Measurements from ENCODE around the gene TUFM. TPM values are rescaled to one million over a fixed set of nuclear protein-coding genes. Genes with fewer than 3 reads are reported as not detected.

Gene TUFM
- total RNA-seq, 1 experiment from 2014 or later, result 361 TPM

- Histone ChIP-seq H4K20me1 (ENCODE audit: insufficient read depth) (no peaks in the 10 kb centered on the region), H3K4me1 (ENCODE audit: control insufficient read depth in 1 of 2, insufficient read depth in 2 of 2, low read length in 2 of 2) (no peaks in the 10 kb centered on the region), H3K79me2 (ENCODE audit: insufficient read depth, low read length) (no peaks in the 10 kb centered on the region; the same call in 1 of the 2 replicates), H2AFZ (ENCODE audit: low read depth, low read length, poor library complexity, severe bottlenecking) (no peak overlapping the region), H3K4me2 (ENCODE audit: low read length) (no peak overlapping the region), H3K36me3 (ENCODE audit: control insufficient read depth in 1 of 2, insufficient read depth in 2 of 2, low read length in 2 of 2) (peaks cover 22 to 26% of the 10 kb centered on the region in 2 experiments), H3K9me3 (ENCODE audit: control insufficient read depth in 1 of 2, insufficient read depth in 1 of 2, low read depth in 1 of 2, low read length in 2 of 2) (no peaks in the 10 kb centered on the region), H3K27me3 (ENCODE audit: insufficient read depth, low read length) (no peaks in the 10 kb centered on the region), H3K4me3 (replicated peaks in 1 of 2; ENCODE audit: low read depth in 1 of 2, low read length in 2 of 2) (no peak overlapping the region), H3K9ac (ENCODE audit: low read length) (no peak overlapping the region), H3K27ac (ENCODE audit: low read depth, low read length) (no peak overlapping the region), H3K9me2 (ENCODE audit: insufficient read depth) (no peaks in the 10 kb centered on the region)
- BruUV-seq (replicated peaks), result no TSS peak
- TF ChIP-seq ZNF274 (IDR thresholded peaks at IDR 0.05; ENCODE audit: low read depth, low read length) (no peak), POLR2A (IDR thresholded peaks at IDR 0.05; ENCODE audit: borderline replicate concordance, extremely low read depth, insufficient read depth, insufficient read length) (no peak), ATF3 (IDR thresholded peaks at IDR 0.05) (no peak), MAX (IDR thresholded peaks at IDR 0.05) (no peak), CTCF (IDR thresholded peaks at IDR 0.05 in 2 of 3, conservative IDR thresholded peaks at IDR 0.05 in 1 of 3; ENCODE audit: borderline replicate concordance in 1 of 3, insufficient read depth in 1 of 3, low read depth in 2 of 3, low read length in 2 of 3) (no peak), RAD21 (IDR thresholded peaks at IDR 0.05; ENCODE audit: low read depth) (no peak)
- CTCF ChIA-PET, result interaction anchor here (1.1 kb wide), 1 partner anchor 72 kb away, joined by 6 read pairs; no protein-coding TSS in a partner anchor
- POLR2A ChIA-PET, result no interaction called here
- intact Hi-C loops (cut with micrococcal nuclease), result no loop called here
- DNase-seq (ENCODE audit: low read depth, low spot score), result no peak
- RAD21 ChIA-PET (ENCODE audit: low non-redundant PET in 1 of 2, low total read pairs in 2 of 2, uncharacterized antibody in 2 of 2, unreplicated experiment in 2 of 2), result no interaction called here
- ATAC-seq, result no peak
These were observed 26.8 kb upstream of the TUFM start for GRCh38 chr16:28872952-28873351.

- Histone ChIP-seq H3K9me3 (ENCODE audit: control insufficient read depth in 1 of 2, insufficient read depth in 1 of 2, low read depth in 1 of 2, low read length in 2 of 2) (no peaks in the 10 kb centered on the region), H3K9ac (ENCODE audit: low read length) (no peak overlapping the region), H2AFZ (ENCODE audit: low read depth, low read length, poor library complexity, severe bottlenecking) (no peak overlapping the region), H4K20me1 (ENCODE audit: insufficient read depth) (no peaks in the 10 kb centered on the region), H3K36me3 (ENCODE audit: control insufficient read depth in 1 of 2, insufficient read depth in 2 of 2, low read length in 2 of 2) (peaks cover 27 to 31% of the 10 kb centered on the region in 2 experiments), H3K4me2 (ENCODE audit: low read length) (no peak overlapping the region), H3K4me1 (ENCODE audit: control insufficient read depth in 1 of 2, insufficient read depth in 2 of 2, low read length in 2 of 2) (peaks cover 9 to 11% of the 10 kb centered on the region in 2 experiments; a peak in 3 of 4 replicates), H3K9me2 (ENCODE audit: insufficient read depth) (no peaks in the 10 kb centered on the region), H3K4me3 (replicated peaks in 1 of 2; ENCODE audit: low read depth in 1 of 2, low read length in 2 of 2) (no peak overlapping the region), H3K27me3 (ENCODE audit: insufficient read depth, low read length) (no peaks in the 10 kb centered on the region), H3K79me2 (ENCODE audit: insufficient read depth, low read length) (peaks cover 32% of the 10 kb centered on the region), H3K27ac (ENCODE audit: low read depth, low read length) (no peak overlapping the region)
- ChIA-PET RAD21 (ENCODE audit: low non-redundant PET in 1 of 2, low total read pairs in 2 of 2, uncharacterized antibody in 2 of 2, unreplicated experiment in 2 of 2) (no interaction called here), CTCF (no interaction called here), POLR2A (interaction anchor here (0.6 kb wide), 1 partner anchor 25 kb away, joined by 3 read pairs; no protein-coding TSS in a partner anchor)
- BruUV-seq (replicated peaks), result no TSS peak
- ATAC-seq (no peak), DNase-seq (ENCODE audit: low read depth, low spot score) (no peak)
- intact Hi-C loops (cut with micrococcal nuclease), result no loop called here
- TF ChIP-seq ZFX (IDR thresholded peaks at IDR 0.05) (no peak), YY1 (IDR thresholded peaks at IDR 0.05; ENCODE audit: extremely low read depth, insufficient replicate concordance, low read depth, low read length) (no peak), SIN3A (IDR thresholded peaks at IDR 0.05; ENCODE audit: low read depth) (no peak), POLR2AphosphoS5 (IDR thresholded peaks at IDR 0.05; ENCODE audit: low read depth, low read length) (no peak), CBX3 (IDR thresholded peaks at IDR 0.05; ENCODE audit: low read depth) (no peak), SP1 (IDR thresholded peaks at IDR 0.05; ENCODE audit: low read depth) (no peak), POLR2A (IDR thresholded peaks at IDR 0.05; ENCODE audit: borderline replicate concordance, extremely low read depth, insufficient read depth, insufficient read length) (no peak), SRF (IDR thresholded peaks at IDR 0.05; ENCODE audit: low read depth) (no peak), TCF7L2 (IDR thresholded peaks at IDR 0.05; ENCODE audit: borderline replicate concordance, extremely low read depth, insufficient read depth, insufficient read length) (no peak), ZBTB33 (IDR thresholded peaks at IDR 0.05; ENCODE audit: extremely low read depth, insufficient replicate concordance, low read length) (no peak), ZNF274 (IDR thresholded peaks at IDR 0.05; ENCODE audit: low read depth, low read length) (no peak), EZH2 (IDR thresholded peaks at IDR 0.05) (no peak), EGR1 (IDR thresholded peaks at IDR 0.05; ENCODE audit: low read depth) (no peak)
These were observed 23.1 kb upstream of the TUFM start for GRCh38 chr16:28869201-28869600.

Data from HCT116 (cell line).